Stimulated activated naive CD4-positive, alpha-beta T cell (primary cell): ENCODE data around the gene PER3.

Experiments
- DNase-seq, 6 experiments: peaks; one replicate each; lab custom pipeline; 2025; lab: John Stamatoyannopoulos, UW

Gene PER3

GRCh38 chr1:7871136-7871535 lies 87.0 kb downstream of the PER3 start:
- no peak for DNase-seq

- DNase-seq, result no peak
Measured at GRCh38 chr1:7873801-7874795, 90.0 kb downstream of the PER3 start.

- no peak for DNase-seq
Measured at GRCh38 chr1:7878027-7878426, 93.9 kb downstream of the PER3 start.

- no peak for DNase-seq
Measured at GRCh38 chr1:7879228-7879627, 95.1 kb downstream of the PER3 start.

GRCh38 chr1:7884757-7885156 lies 100.7 kb downstream of the PER3 start:
- no peak for DNase-seq

GRCh38 chr1:7885513-7886404 lies 101.7 kb downstream of the PER3 start:
- peak in 1 of 6 experiments; percentile 3 for DNase-seq

GRCh38 chr1:7886405-7886745 lies 102.3 kb downstream of the PER3 start:
- DNase-seq, result no peak

GRCh38 chr1:7888248-7889081 lies 104.4 kb downstream of the PER3 start:
- DNase-seq, result no peak

- DNase-seq, result no peak
Measured at GRCh38 chr1:7890853-7891252, 106.8 kb downstream of the PER3 start.

GRCh38 chr1:7891804-7892203 lies 107.7 kb downstream of the PER3 start:
- DNase-seq, result no peak

- DNase-seq, result no peak
Measured at GRCh38 chr1:7893529-7894180, 109.6 kb downstream of the PER3 start.
